ENCODE data around the gene STX18. TPM values are rescaled to one million over a fixed set of nuclear protein-coding genes. Genes with fewer than 3 reads are reported as not detected.

STX18 gene
- total RNA-seq, 1 donor = 32.2 TPM

- no peak overlapping the region for H3K4me3 ChIP-seq (ENCODE audit: low read depth, low read length)
- DNase-seq (ENCODE audit: low read depth) = no peak
- no peak for TF ChIP-seq CTCF (IDR thresholded peaks at IDR 0.05; ENCODE audit: insufficient read depth, low read length)
Measured at GRCh38 chr4:4580494-4580893, 38.6 kb upstream of the STX18 start.

GRCh38 chr4:4578981-4579380 is 37.1 kb upstream of the STX18 start:
- no peak overlapping the region for H3K4me3 ChIP-seq (ENCODE audit: low read depth, low read length)

GRCh38 chr4:4577359-4577875 is 35.6 kb upstream of the STX18 start:
- TF ChIP-seq CTCF (IDR thresholded peaks at IDR 0.05; ENCODE audit: insufficient read depth, low read length) = no peak
- no peak for DNase-seq (ENCODE audit: low read depth)
- H3K4me3 ChIP-seq (ENCODE audit: low read depth, low read length) = no peak overlapping the region

More at GRCh38 chr4:4578981-4579380, 37.1 kb upstream of the STX18 start:
- no peak for TF ChIP-seq CTCF (IDR thresholded peaks at IDR 0.05; ENCODE audit: insufficient read depth, low read length)
- DNase-seq (ENCODE audit: low read depth) = no peak

GRCh38 chr4:4575284-4576211 is 33.7 kb upstream of the STX18 start:
- peak; percentile 32 for DNase-seq (ENCODE audit: low read depth)
- H3K4me3 ChIP-seq (ENCODE audit: low read depth, low read length) = peak overlapping the region; percentile 66
- TF ChIP-seq CTCF (IDR thresholded peaks at IDR 0.05; ENCODE audit: insufficient read depth, low read length) = peak; percentile 28

- peak; percentile 77 for DNase-seq (ENCODE audit: low read depth)
- H3K4me3 ChIP-seq (ENCODE audit: low read depth, low read length) = peak overlapping the region; percentile 66
- no peak for TF ChIP-seq CTCF (IDR thresholded peaks at IDR 0.05; ENCODE audit: insufficient read depth, low read length)
Measured at GRCh38 chr4:4574792-4575191, 32.9 kb upstream of the STX18 start.

- no peak for DNase-seq (ENCODE audit: low read depth)
- TF ChIP-seq CTCF (IDR thresholded peaks at IDR 0.05; ENCODE audit: insufficient read depth, low read length) = no peak
- no peak overlapping the region for H3K4me3 ChIP-seq (ENCODE audit: low read depth, low read length)
Measured at GRCh38 chr4:4574052-4574451, 32.2 kb upstream of the STX18 start.
